Liver (tissue), 9 donors: ENCODE results near the gene RTP2. TPM values are rescaled to one million over a fixed set of nuclear protein-coding genes. Genes with fewer than 3 reads are reported as not detected.

Experiments
- DNase-seq: peaks from one replicate; pipeline ENCODE4 v3.0.0-alpha.2; 2017; ENCODE audit warnings: low spot score
- H3K27ac ChIP-seq, 2 donors: one replicate each; pipeline ENCODE4 v1.7.0; 2013; ENCODE audit warnings: inconsistent platforms in 2 of 2, low read length in 2 of 2, control low read depth in 1 of 2, low read depth in 1 of 2, mild to moderate bottlenecking in 1 of 2
- H3K27me3 ChIP-seq, 4 donors: one replicate each; pipeline versions ENCODE4 v1.6.1 to v1.7.0; 2013; ENCODE audit warnings: low read length in 3 of 4, inconsistent platforms in 1 of 4, mild to moderate bottlenecking in 1 of 4, moderate library complexity in 1 of 4; ENCODE audit not compliant: control insufficient read depth in 4 of 4, insufficient read depth in 4 of 4
- H3K36me3 ChIP-seq, 4 donors: one replicate each; pipeline versions ENCODE4 v1.6.1 to v1.7.0; 2013; ENCODE audit warnings: low read length in 3 of 4, mild to moderate bottlenecking in 3 of 4, low read depth in 1 of 4, moderate library complexity in 1 of 4; ENCODE audit not compliant: control insufficient read depth in 4 of 4, insufficient read depth in 3 of 4
- H3K4me1 ChIP-seq, 4 donors: one replicate each; pipeline versions ENCODE4 v1.6.1 to v1.7.0; 2013; ENCODE audit warnings: low read length in 3 of 4, mild to moderate bottlenecking in 3 of 4, moderate library complexity in 1 of 4; ENCODE audit not compliant: control insufficient read depth in 4 of 4, insufficient read depth in 4 of 4
- H3K4me3 ChIP-seq, 3 donors: one replicate each; pipeline versions ENCODE4 v1.6.1 to v1.7.0; 2013; ENCODE audit warnings: low read length in 3 of 3, control low read depth in 1 of 3, low read depth in 1 of 3, mild to moderate bottlenecking in 1 of 3
- H3K9ac ChIP-seq, 2 donors: one replicate each; pipeline ENCODE4 v1.7.0; 2013; ENCODE audit warnings: low read length in 2 of 2, mild to moderate bottlenecking in 2 of 2, moderate library complexity in 2 of 2, control low read depth in 1 of 2, low read depth in 1 of 2
- H3K9me3 ChIP-seq, 4 donors: one replicate each; pipeline versions ENCODE4 v1.6.1 to v1.7.0; 2013; ENCODE audit warnings: low read length in 3 of 4; ENCODE audit not compliant: control insufficient read depth in 4 of 4
- EGR1 ChIP-seq, 2 donors: IDR thresholded peaks; 2 replicates each; pipeline ENCODE4 v1.6.1; 2016 to 2018; ENCODE audit warnings: antibody characterized with exemption in 2 of 2, low read depth in 2 of 2
- FOXA1 ChIP-seq: IDR thresholded peaks from 2 replicates; pipeline ENCODE4 v1.6.1; 2016; ENCODE audit warnings: antibody characterized with exemption
- FOXA2 ChIP-seq: IDR thresholded peaks from 2 replicates; pipeline ENCODE4 v1.6.1; 2016; ENCODE audit warnings: antibody characterized with exemption
- GABPA ChIP-seq, 2 donors: IDR thresholded peaks in 1 of 2; conservative IDR thresholded peaks in 1 of 2; 2 replicates each; pipeline ENCODE4 v1.6.1; 2016; ENCODE audit warnings: antibody characterized with exemption in 2 of 2, mild to moderate bottlenecking in 1 of 2, moderate library complexity in 1 of 2
- HNF4A ChIP-seq, 2 donors: conservative IDR thresholded peaks; 2 replicates each; pipeline ENCODE4 v1.6.1; 2016; ENCODE audit warnings: antibody characterized with exemption in 2 of 2, mild to moderate bottlenecking in 2 of 2
- HNF4G ChIP-seq: IDR thresholded peaks from 2 replicates; pipeline ENCODE4 v1.6.1; 2016; ENCODE audit warnings: antibody characterized with exemption
- NR2F2 ChIP-seq: IDR thresholded peaks from 2 replicates; pipeline ENCODE4 v1.6.1; 2016; ENCODE audit warnings: antibody characterized with exemption
- RXRA ChIP-seq, 2 donors: IDR thresholded peaks; 2 replicates each; pipeline ENCODE4 v1.6.1; 2017 to 2018; ENCODE audit warnings: antibody characterized with exemption in 2 of 2, mild to moderate bottlenecking in 1 of 2
- SP1 ChIP-seq: IDR thresholded peaks from 2 replicates; pipeline ENCODE4 v1.6.1; 2018; ENCODE audit warnings: antibody characterized with exemption, mild to moderate bottlenecking
- TAF1 ChIP-seq: conservative IDR thresholded peaks from 2 replicates; pipeline ENCODE4 v1.6.1; 2016; ENCODE audit warnings: antibody characterized with exemption, mild to moderate bottlenecking
- YY1 ChIP-seq: IDR thresholded peaks from 2 replicates; pipeline ENCODE4 v1.6.1; 2016; ENCODE audit warnings: antibody characterized with exemption, mild to moderate bottlenecking
- WGBS: extraction: QIAGEN DNeasy Blood & Tissue Kit; methylation state at CpG from one replicate; pipeline ENCODE4 v1.1.7; 2013; 5-methylcytosine and 5-hydroxymethylcytosine counted together
- polyA plus RNA-seq, 2 donors: library from polyadenylated mRNA; stranded (reverse) in 1 of 2; unstranded in 1 of 2; fragments of 200-250 nt in 1 of 2; fragments of >200 nt in 1 of 2; fragmentation: Nextera tagmentation in 1 of 2; extraction: Ambion mirVana in 1 of 2; gene quantifications; one replicate each; pipeline versions ENCODE4 v1.2.1 to v1.2.3, GENCODE V29; 2013 to 2015
- total RNA-seq, 2 donors: library from RNA; depleted of rRNA; stranded (reverse); fragments of >200 nt; gene quantifications; one replicate each; pipeline ENCODE4 v1.2.3, GENCODE V29; 2014
- TF ChIP-seq, protein P1 (sequence below): IDR thresholded peaks from 2 replicates; pipeline ENCODE4 v1.6.1; 2016; ENCODE audit warnings: antibody characterized with exemption
- TF ChIP-seq, protein P2 (sequence below): IDR thresholded peaks from 2 replicates; pipeline ENCODE4 v1.6.1; 2016; ENCODE audit warnings: antibody characterized with exemption
- TF ChIP-seq, protein P3 (sequence below): fragments of 150-350 bp; IDR thresholded peaks from 2 replicates; pipeline ENCODE4 v1.5.1; 2017; ENCODE audit warnings: improper control_type of control experiment, low read depth, low read length; ENCODE audit not compliant: missing input control
- TF ChIP-seq, protein P4 (sequence below): IDR thresholded peaks from 2 replicates; pipeline ENCODE4 v1.6.1; 2016; ENCODE audit warnings: antibody characterized with exemption
- TF ChIP-seq, protein P5 (sequence below): IDR thresholded peaks from 2 replicates; pipeline ENCODE4 v1.6.1; 2016; ENCODE audit warnings: antibody characterized with exemption, mild to moderate bottlenecking
- donor health status: healthy.
- donor health status: healthy.
- donor health status: healthy.
- donor health status: healthy.
- donor health status: healthy.

RTP2 gene
- total and polyA plus RNA-seq, 4 donors: not detected

DNA sequence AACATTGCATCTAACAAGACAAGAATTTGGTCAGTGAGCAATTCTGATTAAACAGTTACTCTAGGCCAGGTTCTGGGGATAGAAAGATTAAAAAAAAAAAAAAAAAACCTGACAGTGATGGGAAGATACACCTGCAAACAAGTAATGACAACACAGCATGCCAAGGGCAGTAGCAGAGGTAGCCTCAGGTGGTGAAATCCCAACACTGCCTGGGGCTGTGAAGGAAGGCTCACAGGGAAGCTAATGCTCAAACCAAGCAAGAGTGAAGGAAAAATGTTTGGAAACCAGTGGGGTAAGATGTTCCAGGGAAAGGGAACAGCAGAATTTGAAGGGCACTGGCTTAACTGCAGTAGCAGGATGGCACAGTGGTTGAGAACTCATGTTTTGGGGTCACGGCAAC, 8.9 kb downstream of the RTP2 start:
- Histone ChIP-seq H3K27ac (no peak overlapping the region), H3K4me3 (no peak overlapping the region), H3K36me3 (no peaks in the 10 kb centered on the region), H3K9ac (no peak overlapping the region), H3K27me3 (no peaks in the 10 kb centered on the region), H3K4me1 (no peaks in the 10 kb centered on the region), H3K9me3 (no peaks in the 10 kb centered on the region)
- WGBS: 95% methylated on average over 1 of the region's 1 CpG
- no peak for DNase-seq
- TF ChIP-seq, protein P1, sequence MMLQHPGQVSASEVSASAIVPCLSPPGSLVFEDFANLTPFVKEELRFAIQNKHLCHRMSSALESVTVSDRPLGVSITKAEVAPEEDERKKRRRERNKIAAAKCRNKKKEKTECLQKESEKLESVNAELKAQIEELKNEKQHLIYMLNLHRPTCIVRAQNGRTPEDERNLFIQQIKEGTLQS: no peak
- no peak for TF ChIP-seq HNF4G
- no peak for TF ChIP-seq TAF1
- no peak for TF ChIP-seq HNF4A (conservative IDR thresholded peaks at IDR 0.05)
- TF ChIP-seq GABPA (IDR thresholded peaks at IDR 0.05 in 1 of 2, conservative IDR thresholded peaks at IDR 0.05 in 1 of 2): no peak
- no peak for TF ChIP-seq FOXA2
- TF ChIP-seq, protein P2, sequence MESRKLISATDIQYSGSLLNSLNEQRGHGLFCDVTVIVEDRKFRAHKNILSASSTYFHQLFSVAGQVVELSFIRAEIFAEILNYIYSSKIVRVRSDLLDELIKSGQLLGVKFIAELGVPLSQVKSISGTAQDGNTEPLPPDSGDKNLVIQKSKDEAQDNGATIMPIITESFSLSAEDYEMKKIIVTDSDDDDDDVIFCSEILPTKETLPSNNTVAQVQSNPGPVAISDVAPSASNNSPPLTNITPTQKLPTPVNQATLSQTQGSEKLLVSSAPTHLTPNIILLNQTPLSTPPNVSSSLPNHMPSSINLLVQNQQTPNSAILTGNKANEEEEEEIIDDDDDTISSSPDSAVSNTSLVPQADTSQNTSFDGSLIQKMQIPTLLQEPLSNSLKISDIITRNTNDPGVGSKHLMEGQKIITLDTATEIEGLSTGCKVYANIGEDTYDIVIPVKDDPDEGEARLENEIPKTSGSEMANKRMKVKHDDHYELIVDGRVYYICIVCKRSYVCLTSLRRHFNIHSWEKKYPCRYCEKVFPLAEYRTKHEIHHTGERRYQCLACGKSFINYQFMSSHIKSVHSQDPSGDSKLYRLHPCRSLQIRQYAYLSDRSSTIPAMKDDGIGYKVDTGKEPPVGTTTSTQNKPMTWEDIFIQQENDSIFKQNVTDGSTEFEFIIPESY: no peak
- TF ChIP-seq SP1: no peak
- TF ChIP-seq RXRA (IDR thresholded peaks at IDR 0.05): no peak
- no peak for TF ChIP-seq YY1
- TF ChIP-seq, protein P3, sequence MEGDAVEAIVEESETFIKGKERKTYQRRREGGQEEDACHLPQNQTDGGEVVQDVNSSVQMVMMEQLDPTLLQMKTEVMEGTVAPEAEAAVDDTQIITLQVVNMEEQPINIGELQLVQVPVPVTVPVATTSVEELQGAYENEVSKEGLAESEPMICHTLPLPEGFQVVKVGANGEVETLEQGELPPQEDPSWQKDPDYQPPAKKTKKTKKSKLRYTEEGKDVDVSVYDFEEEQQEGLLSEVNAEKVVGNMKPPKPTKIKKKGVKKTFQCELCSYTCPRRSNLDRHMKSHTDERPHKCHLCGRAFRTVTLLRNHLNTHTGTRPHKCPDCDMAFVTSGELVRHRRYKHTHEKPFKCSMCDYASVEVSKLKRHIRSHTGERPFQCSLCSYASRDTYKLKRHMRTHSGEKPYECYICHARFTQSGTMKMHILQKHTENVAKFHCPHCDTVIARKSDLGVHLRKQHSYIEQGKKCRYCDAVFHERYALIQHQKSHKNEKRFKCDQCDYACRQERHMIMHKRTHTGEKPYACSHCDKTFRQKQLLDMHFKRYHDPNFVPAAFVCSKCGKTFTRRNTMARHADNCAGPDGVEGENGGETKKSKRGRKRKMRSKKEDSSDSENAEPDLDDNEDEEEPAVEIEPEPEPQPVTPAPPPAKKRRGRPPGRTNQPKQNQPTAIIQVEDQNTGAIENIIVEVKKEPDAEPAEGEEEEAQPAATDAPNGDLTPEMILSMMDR: no peak

DNA sequence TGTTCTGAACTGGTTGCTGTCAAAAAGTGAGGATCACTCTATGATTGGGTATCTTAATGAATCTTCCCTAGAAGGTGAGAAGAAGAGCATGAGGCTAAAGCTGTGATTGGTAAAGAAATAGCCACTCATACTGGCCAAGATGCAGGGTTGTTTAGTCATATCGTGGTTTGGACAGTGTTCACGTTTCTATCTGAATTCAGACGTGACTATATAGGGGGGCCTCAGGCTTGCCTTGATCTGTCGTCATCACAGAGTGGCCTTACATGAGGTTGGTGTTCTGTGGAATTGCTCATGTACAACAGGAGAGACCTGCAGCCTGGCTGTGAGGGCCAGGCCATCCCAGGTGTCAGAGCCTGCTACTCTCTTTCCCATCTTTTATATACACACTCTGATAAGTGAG, 12.4 kb downstream of the RTP2 start:
- H3K4me3 ChIP-seq: no peak overlapping the region
- no peak for DNase-seq
- WGBS: 77% methylated on average over 4 of the region's 4 CpGs
- no peak overlapping the region for H3K27ac ChIP-seq
- peaks cover 0 to 1% (median 0%) of the 10 kb centered on the region in 4 donors for H3K9me3 ChIP-seq
- H3K36me3 ChIP-seq: no peaks in the 10 kb centered on the region
- TF ChIP-seq NR2F2: no peak
- TF ChIP-seq FOXA1: no peak
- TF ChIP-seq, protein P4, sequence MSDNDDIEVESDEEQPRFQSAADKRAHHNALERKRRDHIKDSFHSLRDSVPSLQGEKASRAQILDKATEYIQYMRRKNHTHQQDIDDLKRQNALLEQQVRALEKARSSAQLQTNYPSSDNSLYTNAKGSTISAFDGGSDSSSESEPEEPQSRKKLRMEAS: no peak
- TF ChIP-seq SP1: no peak
- TF ChIP-seq RXRA (IDR thresholded peaks at IDR 0.05): no peak
- TF ChIP-seq, protein P1: no peak
- TF ChIP-seq HNF4A (conservative IDR thresholded peaks at IDR 0.05): no peak
- TF ChIP-seq, protein P5, sequence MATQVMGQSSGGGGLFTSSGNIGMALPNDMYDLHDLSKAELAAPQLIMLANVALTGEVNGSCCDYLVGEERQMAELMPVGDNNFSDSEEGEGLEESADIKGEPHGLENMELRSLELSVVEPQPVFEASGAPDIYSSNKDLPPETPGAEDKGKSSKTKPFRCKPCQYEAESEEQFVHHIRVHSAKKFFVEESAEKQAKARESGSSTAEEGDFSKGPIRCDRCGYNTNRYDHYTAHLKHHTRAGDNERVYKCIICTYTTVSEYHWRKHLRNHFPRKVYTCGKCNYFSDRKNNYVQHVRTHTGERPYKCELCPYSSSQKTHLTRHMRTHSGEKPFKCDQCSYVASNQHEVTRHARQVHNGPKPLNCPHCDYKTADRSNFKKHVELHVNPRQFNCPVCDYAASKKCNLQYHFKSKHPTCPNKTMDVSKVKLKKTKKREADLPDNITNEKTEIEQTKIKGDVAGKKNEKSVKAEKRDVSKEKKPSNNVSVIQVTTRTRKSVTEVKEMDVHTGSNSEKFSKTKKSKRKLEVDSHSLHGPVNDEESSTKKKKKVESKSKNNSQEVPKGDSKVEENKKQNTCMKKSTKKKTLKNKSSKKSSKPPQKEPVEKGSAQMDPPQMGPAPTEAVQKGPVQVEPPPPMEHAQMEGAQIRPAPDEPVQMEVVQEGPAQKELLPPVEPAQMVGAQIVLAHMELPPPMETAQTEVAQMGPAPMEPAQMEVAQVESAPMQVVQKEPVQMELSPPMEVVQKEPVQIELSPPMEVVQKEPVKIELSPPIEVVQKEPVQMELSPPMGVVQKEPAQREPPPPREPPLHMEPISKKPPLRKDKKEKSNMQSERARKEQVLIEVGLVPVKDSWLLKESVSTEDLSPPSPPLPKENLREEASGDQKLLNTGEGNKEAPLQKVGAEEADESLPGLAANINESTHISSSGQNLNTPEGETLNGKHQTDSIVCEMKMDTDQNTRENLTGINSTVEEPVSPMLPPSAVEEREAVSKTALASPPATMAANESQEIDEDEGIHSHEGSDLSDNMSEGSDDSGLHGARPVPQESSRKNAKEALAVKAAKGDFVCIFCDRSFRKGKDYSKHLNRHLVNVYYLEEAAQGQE: no peak
- no peak for TF ChIP-seq EGR1 (IDR thresholded peaks at IDR 0.05; ENCODE audit: low read depth in 2 of 2)
- TF ChIP-seq TAF1: no peak
- TF ChIP-seq HNF4G: no peak
- no peak for TF ChIP-seq FOXA2
- H3K4me1 ChIP-seq: no peaks in the 10 kb centered on the region
- no peaks in the 10 kb centered on the region for H3K27me3 ChIP-seq
- no peak overlapping the region for H3K9ac ChIP-seq
